HEK293 (cell line): ENCODE results near the gene IPO9.

Experiments used
- HOXD13 ChIP-seq: sonication (generic); formaldehyde crosslinking; IDR thresholded peaks from 2 replicates; pipeline ENCODE4 v1.8.0; 2022; ENCODE audit warnings: missing genetic modification reagents, borderline replicate concordance
- ZBTB21 ChIP-seq: fragments of 450-650 bp; formaldehyde crosslinking; IDR thresholded peaks from 2 replicates; pipeline ENCODE4 v1.5.1; 2017; ENCODE audit warnings: missing biosample characterization, missing genetic modification characterization
- ZBTB7A ChIP-seq: fragments of 450-650 bp; formaldehyde crosslinking; IDR thresholded peaks from 2 replicates; pipeline ENCODE4 v1.5.1; 2016; ENCODE audit warnings: low read depth, missing biosample characterization, missing genetic modification characterization
- ZNF274 ChIP-seq, 2 experiments: fragments of 200-500 bp in 1 of 2; fragments of 450-650 bp in 1 of 2; sonication (Bioruptor generic) in 1 of 2; formaldehyde crosslinking in 1 of 2; IDR thresholded peaks; 2 replicates each; pipeline versions ENCODE4 v1.5.1 to v1.6.1; 2014 to 2016; ENCODE audit warnings: borderline replicate concordance in 1 of 2, inconsistent platforms in 1 of 2, low read length in 1 of 2, missing biosample characterization in 1 of 2, missing genetic modification characterization in 1 of 2
- ZNF530 ChIP-seq: fragments of 450-650 bp; formaldehyde crosslinking; IDR thresholded peaks from 2 replicates; pipeline ENCODE4 v1.5.1; 2016; ENCODE audit warnings: low read depth, missing biosample characterization, missing genetic modification characterization
- ZNF610 ChIP-seq: fragments of 450-650 bp; formaldehyde crosslinking; IDR thresholded peaks from 2 replicates; pipeline ENCODE4 v1.5.1; 2016; ENCODE audit warnings: missing biosample characterization, missing genetic modification characterization, borderline replicate concordance
- ZNF776 ChIP-seq: fragments of 450-650 bp; formaldehyde crosslinking; IDR thresholded peaks from 2 replicates; pipeline ENCODE4 v1.5.0; 2017; ENCODE audit warnings: missing biosample characterization, missing genetic modification characterization, borderline replicate concordance
- ZNF792 ChIP-seq: fragments of 450-650 bp; formaldehyde crosslinking; IDR thresholded peaks from 2 replicates; pipeline ENCODE4 v1.5.1; 2016; ENCODE audit warnings: missing biosample characterization, missing genetic modification characterization
- TF ChIP-seq, protein P1 (sequence below): fragments of 450-650 bp; formaldehyde crosslinking; IDR thresholded peaks from 2 replicates; pipeline ENCODE4 v1.5.1; 2016; ENCODE audit warnings: missing biosample characterization, missing genetic modification characterization, low read depth

DNA sequence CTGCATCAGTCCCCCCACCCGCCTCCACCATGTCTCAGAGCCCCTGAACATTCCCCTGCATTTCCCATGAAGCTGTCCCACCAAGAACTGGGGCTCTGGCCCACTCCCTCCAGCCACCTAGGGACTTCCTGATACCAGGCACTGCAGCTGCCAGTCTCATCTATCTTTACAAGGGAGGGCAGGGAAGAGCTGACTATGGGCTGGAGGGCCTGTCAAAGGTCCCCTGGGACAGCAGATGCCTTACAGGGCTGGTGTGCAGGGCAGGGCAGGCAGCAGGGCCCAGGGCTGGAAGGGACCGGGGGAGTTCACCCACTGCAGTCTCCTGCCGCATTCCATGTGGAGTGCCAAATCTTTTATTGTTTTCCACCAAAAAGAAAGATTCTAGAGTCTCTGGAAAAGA lies 77.4 kb downstream of the IPO9 start:
- no peak for TF ChIP-seq HOXD13
- no peak for TF ChIP-seq ZNF776 (tag by site-specific recombination)
- no peak for TF ChIP-seq ZNF792 (tag by site-specific recombination)
- no peak for TF ChIP-seq ZNF610 (tag by site-specific recombination)
- no peak for TF ChIP-seq ZBTB21 (tag by site-specific recombination)
- no peak for TF ChIP-seq ZNF530 (tag by site-specific recombination)
- no peak for TF ChIP-seq ZNF274 (IDR thresholded peaks at IDR 0.05; ENCODE audit: low read length)
- TF ChIP-seq ZNF274 (tag by site-specific recombination; IDR thresholded peaks at IDR 0.05; ENCODE audit: borderline replicate concordance), result no peak
- TF ChIP-seq, protein P1, sequence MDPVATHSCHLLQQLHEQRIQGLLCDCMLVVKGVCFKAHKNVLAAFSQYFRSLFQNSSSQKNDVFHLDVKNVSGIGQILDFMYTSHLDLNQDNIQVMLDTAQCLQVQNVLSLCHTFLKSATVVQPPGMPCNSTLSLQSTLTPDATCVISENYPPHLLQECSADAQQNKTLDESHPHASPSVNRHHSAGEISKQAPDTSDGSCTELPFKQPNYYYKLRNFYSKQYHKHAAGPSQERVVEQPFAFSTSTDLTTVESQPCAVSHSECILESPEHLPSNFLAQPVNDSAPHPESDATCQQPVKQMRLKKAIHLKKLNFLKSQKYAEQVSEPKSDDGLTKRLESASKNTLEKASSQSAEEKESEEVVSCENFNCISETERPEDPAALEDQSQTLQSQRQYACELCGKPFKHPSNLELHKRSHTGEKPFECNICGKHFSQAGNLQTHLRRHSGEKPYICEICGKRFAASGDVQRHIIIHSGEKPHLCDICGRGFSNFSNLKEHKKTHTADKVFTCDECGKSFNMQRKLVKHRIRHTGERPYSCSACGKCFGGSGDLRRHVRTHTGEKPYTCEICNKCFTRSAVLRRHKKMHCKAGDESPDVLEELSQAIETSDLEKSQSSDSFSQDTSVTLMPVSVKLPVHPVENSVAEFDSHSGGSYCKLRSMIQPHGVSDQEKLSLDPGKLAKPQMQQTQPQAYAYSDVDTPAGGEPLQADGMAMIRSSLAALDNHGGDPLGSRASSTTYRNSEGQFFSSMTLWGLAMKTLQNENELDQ, result no peak
- no peak for TF ChIP-seq ZBTB7A
